Measurements from ENCODE around the gene MRGPRD. TPM values are rescaled to one million over a fixed set of nuclear protein-coding genes. Genes with fewer than 3 reads are reported as not detected.

MRGPRD gene
- total RNA-seq, 1 experiment from 2014 or later = not detected

DNA sequence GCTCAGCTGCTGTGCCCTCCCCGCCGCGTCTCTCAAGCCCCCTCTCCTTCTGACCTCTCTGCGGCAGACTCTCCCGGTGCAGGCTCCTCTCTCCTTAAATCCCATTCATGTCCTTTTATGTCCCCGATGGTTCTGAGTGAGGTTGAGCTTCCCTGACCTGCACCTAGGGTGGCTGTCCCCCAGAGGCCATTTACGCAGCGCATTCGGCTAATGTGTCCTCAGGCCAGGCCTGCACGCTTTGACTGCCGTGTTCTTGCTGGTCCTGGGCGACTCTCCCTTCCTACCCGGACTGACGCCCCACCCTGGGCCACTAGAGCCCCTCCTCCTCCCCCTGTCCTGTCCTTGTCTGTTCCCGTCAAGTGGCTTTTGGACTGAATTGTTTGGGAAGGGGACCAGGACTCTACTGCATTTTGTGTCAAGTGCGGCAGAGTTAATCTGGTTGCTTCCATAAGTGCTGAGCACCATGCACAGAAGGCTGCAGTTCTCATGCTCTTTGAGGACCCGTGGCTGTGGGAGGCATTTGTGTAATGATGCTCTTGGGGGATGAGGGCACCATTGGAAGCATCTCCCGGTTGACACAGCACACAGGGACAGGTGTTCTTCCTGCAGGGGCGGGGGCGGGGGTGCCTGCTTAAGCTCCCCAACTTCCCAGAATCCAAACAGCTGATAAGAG is 40.0 kb downstream of the MRGPRD start (continued):
- no peak for TF ChIP-seq GTF2I (CRISPR knock-in tag; conservative IDR thresholded peaks at IDR 0.05)
- TF ChIP-seq, protein P1, sequence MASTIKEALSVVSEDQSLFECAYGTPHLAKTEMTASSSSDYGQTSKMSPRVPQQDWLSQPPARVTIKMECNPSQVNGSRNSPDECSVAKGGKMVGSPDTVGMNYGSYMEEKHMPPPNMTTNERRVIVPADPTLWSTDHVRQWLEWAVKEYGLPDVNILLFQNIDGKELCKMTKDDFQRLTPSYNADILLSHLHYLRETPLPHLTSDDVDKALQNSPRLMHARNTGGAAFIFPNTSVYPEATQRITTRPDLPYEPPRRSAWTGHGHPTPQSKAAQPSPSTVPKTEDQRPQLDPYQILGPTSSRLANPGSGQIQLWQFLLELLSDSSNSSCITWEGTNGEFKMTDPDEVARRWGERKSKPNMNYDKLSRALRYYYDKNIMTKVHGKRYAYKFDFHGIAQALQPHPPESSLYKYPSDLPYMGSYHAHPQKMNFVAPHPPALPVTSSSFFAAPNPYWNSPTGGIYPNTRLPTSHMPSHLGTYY (CRISPR knock-in tag; IDR thresholded peaks at IDR 0.05) = no peak
- no peak for TF ChIP-seq RORB (CRISPR knock-in tag; IDR thresholded peaks at IDR 0.05)
- no peak for TF ChIP-seq IRF2 (CRISPR knock-in tag; IDR thresholded peaks at IDR 0.05; ENCODE audit: borderline replicate concordance, low read depth)
- TF ChIP-seq, protein P2, sequence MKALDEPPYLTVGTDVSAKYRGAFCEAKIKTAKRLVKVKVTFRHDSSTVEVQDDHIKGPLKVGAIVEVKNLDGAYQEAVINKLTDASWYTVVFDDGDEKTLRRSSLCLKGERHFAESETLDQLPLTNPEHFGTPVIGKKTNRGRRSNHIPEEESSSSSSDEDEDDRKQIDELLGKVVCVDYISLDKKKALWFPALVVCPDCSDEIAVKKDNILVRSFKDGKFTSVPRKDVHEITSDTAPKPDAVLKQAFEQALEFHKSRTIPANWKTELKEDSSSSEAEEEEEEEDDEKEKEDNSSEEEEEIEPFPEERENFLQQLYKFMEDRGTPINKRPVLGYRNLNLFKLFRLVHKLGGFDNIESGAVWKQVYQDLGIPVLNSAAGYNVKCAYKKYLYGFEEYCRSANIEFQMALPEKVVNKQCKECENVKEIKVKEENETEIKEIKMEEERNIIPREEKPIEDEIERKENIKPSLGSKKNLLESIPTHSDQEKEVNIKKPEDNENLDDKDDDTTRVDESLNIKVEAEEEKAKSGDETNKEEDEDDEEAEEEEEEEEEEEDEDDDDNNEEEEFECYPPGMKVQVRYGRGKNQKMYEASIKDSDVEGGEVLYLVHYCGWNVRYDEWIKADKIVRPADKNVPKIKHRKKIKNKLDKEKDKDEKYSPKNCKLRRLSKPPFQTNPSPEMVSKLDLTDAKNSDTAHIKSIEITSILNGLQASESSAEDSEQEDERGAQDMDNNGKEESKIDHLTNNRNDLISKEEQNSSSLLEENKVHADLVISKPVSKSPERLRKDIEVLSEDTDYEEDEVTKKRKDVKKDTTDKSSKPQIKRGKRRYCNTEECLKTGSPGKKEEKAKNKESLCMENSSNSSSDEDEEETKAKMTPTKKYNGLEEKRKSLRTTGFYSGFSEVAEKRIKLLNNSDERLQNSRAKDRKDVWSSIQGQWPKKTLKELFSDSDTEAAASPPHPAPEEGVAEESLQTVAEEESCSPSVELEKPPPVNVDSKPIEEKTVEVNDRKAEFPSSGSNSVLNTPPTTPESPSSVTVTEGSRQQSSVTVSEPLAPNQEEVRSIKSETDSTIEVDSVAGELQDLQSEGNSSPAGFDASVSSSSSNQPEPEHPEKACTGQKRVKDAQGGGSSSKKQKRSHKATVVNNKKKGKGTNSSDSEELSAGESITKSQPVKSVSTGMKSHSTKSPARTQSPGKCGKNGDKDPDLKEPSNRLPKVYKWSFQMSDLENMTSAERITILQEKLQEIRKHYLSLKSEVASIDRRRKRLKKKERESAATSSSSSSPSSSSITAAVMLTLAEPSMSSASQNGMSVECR (CRISPR knock-in tag; IDR thresholded peaks at IDR 0.05; ENCODE audit: borderline replicate concordance) = no peak
- TF ChIP-seq, protein P3, sequence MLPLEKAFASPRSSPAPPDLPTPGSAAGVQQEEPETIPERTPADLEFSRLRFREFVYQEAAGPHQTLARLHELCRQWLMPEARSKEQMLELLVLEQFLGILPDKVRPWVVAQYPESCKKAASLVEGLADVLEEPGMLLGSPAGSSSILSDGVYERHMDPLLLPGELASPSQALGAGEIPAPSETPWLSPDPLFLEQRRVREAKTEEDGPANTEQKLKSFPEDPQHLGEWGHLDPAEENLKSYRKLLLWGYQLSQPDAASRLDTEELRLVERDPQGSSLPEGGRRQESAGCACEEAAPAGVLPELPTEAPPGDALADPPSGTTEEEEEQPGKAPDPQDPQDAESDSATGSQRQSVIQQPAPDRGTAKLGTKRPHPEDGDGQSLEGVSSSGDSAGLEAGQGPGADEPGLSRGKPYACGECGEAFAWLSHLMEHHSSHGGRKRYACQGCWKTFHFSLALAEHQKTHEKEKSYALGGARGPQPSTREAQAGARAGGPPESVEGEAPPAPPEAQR (CRISPR knock-in tag; IDR thresholded peaks at IDR 0.05) = no peak
- TF ChIP-seq CREM (CRISPR knock-in tag; IDR thresholded peaks at IDR 0.05) = no peak
- no peak for TF ChIP-seq NFATC4 (CRISPR knock-in tag; IDR thresholded peaks at IDR 0.05)

DNA sequence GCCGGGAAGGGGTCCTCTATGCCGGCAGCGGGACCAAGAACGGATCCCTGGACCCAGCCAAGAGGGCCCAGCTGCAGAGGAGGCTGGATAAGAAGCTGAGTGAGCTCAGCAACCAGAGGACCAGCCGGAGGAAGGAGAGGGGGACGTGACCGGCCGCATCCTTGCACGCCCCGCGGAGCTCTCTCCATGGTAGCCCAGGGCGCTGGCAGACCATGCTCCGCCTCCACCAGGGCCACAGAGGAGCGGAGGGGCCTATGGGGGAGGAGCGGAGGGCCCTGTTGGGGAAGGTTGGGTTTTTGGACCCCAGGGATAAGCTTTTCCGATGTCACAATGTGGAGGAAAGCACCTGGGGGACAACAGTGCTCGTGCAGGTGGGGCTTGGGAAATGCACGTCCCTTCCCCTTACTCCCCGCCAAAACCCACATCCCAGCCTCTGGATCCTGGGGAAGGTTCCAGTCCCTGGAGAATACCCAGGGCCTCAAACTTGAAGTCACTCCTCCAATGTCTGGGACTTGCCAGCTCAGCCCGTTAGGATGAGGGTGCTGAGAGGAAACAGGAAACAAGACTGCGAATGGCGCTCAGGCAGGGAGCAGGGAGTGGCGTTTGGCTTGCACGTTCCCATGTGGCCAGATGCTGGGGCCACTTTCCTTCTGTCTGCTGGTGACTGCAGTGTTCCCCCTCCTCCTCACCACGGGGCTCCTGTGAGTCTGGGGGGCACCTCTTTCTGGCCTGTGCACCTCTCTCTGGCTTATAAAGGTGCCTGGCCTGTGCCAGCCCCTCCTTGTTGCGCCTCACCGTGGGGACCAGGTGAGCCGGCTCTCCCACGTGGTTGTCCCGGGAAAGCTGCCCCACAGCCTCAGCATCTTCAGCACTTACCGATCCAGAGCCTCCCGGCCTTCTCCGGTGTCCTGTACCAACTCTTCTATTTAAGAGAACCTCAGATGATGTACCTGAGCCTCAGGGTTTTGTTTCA is 40.9 kb downstream of the MRGPRD start:
- no peak overlapping the region for H3K27ac Mint-ChIP-seq
- TF ChIP-seq CREM (CRISPR knock-in tag; IDR thresholded peaks at IDR 0.05) = no peak
- TF ChIP-seq, protein P4, sequence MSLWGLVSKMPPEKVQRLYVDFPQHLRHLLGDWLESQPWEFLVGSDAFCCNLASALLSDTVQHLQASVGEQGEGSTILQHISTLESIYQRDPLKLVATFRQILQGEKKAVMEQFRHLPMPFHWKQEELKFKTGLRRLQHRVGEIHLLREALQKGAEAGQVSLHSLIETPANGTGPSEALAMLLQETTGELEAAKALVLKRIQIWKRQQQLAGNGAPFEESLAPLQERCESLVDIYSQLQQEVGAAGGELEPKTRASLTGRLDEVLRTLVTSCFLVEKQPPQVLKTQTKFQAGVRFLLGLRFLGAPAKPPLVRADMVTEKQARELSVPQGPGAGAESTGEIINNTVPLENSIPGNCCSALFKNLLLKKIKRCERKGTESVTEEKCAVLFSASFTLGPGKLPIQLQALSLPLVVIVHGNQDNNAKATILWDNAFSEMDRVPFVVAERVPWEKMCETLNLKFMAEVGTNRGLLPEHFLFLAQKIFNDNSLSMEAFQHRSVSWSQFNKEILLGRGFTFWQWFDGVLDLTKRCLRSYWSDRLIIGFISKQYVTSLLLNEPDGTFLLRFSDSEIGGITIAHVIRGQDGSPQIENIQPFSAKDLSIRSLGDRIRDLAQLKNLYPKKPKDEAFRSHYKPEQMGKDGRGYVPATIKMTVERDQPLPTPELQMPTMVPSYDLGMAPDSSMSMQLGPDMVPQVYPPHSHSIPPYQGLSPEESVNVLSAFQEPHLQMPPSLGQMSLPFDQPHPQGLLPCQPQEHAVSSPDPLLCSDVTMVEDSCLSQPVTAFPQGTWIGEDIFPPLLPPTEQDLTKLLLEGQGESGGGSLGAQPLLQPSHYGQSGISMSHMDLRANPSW (CRISPR knock-in tag; conservative IDR thresholded peaks at IDR 0.05; ENCODE audit: low read depth) = no peak
- H3K36me3 Mint-ChIP-seq = peaks cover 14% of the 10 kb centered on the region; the same call in 1 of the 2 replicates
- ChIA-PET POLR2A (interaction anchor here (0.5 kb wide), 1 partner anchor 138 kb away, joined by 3 read pairs; no protein-coding TSS in a partner anchor), CTCF (interaction anchor here (1.2 to 3.1 kb wide), 3 partner anchors 11 to 50 kb away, joined by 5 to 16 read pairs (median 7); no protein-coding TSS in a partner anchor)
- ATAC-seq (no peak), DNase-seq (ENCODE audit: low spot score) (no peak)
- no peaks in the 10 kb centered on the region for H3K27me3 Mint-ChIP-seq (ENCODE audit: low read depth)
- H3K9me3 Mint-ChIP-seq = no peaks in the 10 kb centered on the region
- no peaks in the 10 kb centered on the region for H3K4me1 Mint-ChIP-seq
- no peak overlapping the region for H3K4me3 Mint-ChIP-seq

Measured in WTC11 (cell line).